HEK293 (cell line): ENCODE measurements around the gene SNX17.

ENCODE experiments used
- CTCF ChIA-PET: fragments of 350-600 bp; formaldehyde crosslinking; extraction: SDS; loops from one replicate; lab custom pipeline; 2021; ENCODE audit warnings: antibody characterized with exemption; lab: Yijun Ruan, JAX
- POLR2A ChIA-PET: fragments of 300-600 bp; formaldehyde crosslinking; extraction: SDS; loops from one replicate; lab custom pipeline; 2020; ENCODE audit warnings: antibody characterized with exemption, inconsistent platforms; lab: Yijun Ruan, JAX
- H3K27ac ChIP-seq: fragments of 200-500 bp; sonication (Bioruptor generic); 2 replicates; pipeline ENCODE4 v1.5.1; 2014; ENCODE audit warnings: low read depth, low read length, control low read depth, inconsistent platforms; ENCODE audit errors: extremely low read depth
- H3K36me3 ChIP-seq, 2 experiments: fragments of 200-500 bp in 1 of 2; sonication (Bioruptor generic) in 1 of 2; 1 replicate in 1 of 2; 2 replicates in 1 of 2; pipeline ENCODE4 v1.5.1; 2014 to 2017; ENCODE audit warnings: inconsistent platforms in 2 of 2, low read length in 2 of 2; ENCODE audit not compliant: control insufficient read depth in 2 of 2, insufficient read depth in 1 of 2
- H3K4me1 ChIP-seq: fragments of 200-500 bp; sonication (Bioruptor generic); 2 replicates; pipeline ENCODE4 v1.5.1; 2014; ENCODE audit warnings: mild to moderate bottlenecking, low read length, inconsistent platforms; ENCODE audit not compliant: control insufficient read depth, insufficient read depth
- H3K4me3 ChIP-seq: 2 replicates; pipeline ENCODE4 v1.5.1; 2011; ENCODE audit warnings: low read depth, mild to moderate bottlenecking, control low read depth, low read length, moderate library complexity
- H3K9me3 ChIP-seq: fragments of 200-500 bp; sonication (Bioruptor generic); 2 replicates; pipeline ENCODE4 v1.5.1; 2014; ENCODE audit warnings: low read depth, low read length, inconsistent platforms; ENCODE audit not compliant: control insufficient read depth, insufficient read depth
- ATF2 ChIP-seq: fragments of 450-650 bp; formaldehyde crosslinking; IDR thresholded peaks from 2 replicates; pipeline ENCODE4 v1.5.1; 2016; ENCODE audit warnings: missing biosample characterization, missing genetic modification characterization, low read depth
- BCL11A ChIP-seq: fragments of 450-650 bp; formaldehyde crosslinking; IDR thresholded peaks from 2 replicates; pipeline ENCODE4 v1.5.1; 2016; ENCODE audit warnings: low read depth, missing biosample characterization, missing genetic modification characterization
- BCL11B ChIP-seq: fragments of 450-650 bp; formaldehyde crosslinking; IDR thresholded peaks from 2 replicates; pipeline ENCODE4 v1.5.1; 2016; ENCODE audit warnings: low read depth, missing biosample characterization, missing genetic modification characterization
- EGR2 ChIP-seq: fragments of 450-650 bp; formaldehyde crosslinking; IDR thresholded peaks from 2 replicates; pipeline ENCODE4 v1.5.1; 2016; ENCODE audit warnings: low read depth, missing biosample characterization, missing genetic modification characterization
- FEZF1 ChIP-seq: fragments of 450-650 bp; formaldehyde crosslinking; IDR thresholded peaks from 2 replicates; pipeline ENCODE4 v1.5.1; 2016; ENCODE audit warnings: missing biosample characterization, missing genetic modification characterization
- PRDM1 ChIP-seq: fragments of 450-650 bp; formaldehyde crosslinking; IDR thresholded peaks from 2 replicates; pipeline ENCODE4; 2016; ENCODE audit warnings: missing biosample characterization, missing genetic modification characterization
- SP3 ChIP-seq: fragments of 450-650 bp; formaldehyde crosslinking; IDR thresholded peaks from 2 replicates; pipeline ENCODE4 v1.5.1; 2016; ENCODE audit warnings: missing biosample characterization, missing genetic modification characterization
- ZBTB20 ChIP-seq: fragments of 450-650 bp; formaldehyde crosslinking; IDR thresholded peaks from 2 replicates; pipeline ENCODE4 v1.5.1; 2016; ENCODE audit warnings: missing biosample characterization, missing genetic modification characterization
- ZEB2 ChIP-seq: fragments of 450-650 bp; formaldehyde crosslinking; IDR thresholded peaks from 2 replicates; pipeline ENCODE4 v1.5.1; 2016; ENCODE audit warnings: missing biosample characterization, missing genetic modification characterization
- ZFHX2 ChIP-seq: fragments of 450-650 bp; formaldehyde crosslinking; conservative IDR thresholded peaks from 2 replicates; pipeline ENCODE4 v1.5.1; 2016; ENCODE audit warnings: missing biosample characterization, missing genetic modification characterization
- ZNF214 ChIP-seq: fragments of 450-650 bp; formaldehyde crosslinking; IDR thresholded peaks from 2 replicates; pipeline ENCODE4 v1.5.1; 2017; ENCODE audit warnings: missing biosample characterization, mild to moderate bottlenecking, missing genetic modification characterization, borderline replicate concordance
- ZNF274 ChIP-seq, 2 experiments: fragments of 200-500 bp in 1 of 2; fragments of 450-650 bp in 1 of 2; sonication (Bioruptor generic) in 1 of 2; formaldehyde crosslinking in 1 of 2; IDR thresholded peaks; 2 replicates each; pipeline versions ENCODE4 v1.5.1 to v1.6.1; 2014 to 2016; ENCODE audit warnings: borderline replicate concordance in 1 of 2, inconsistent platforms in 1 of 2, low read length in 1 of 2, missing biosample characterization in 1 of 2, missing genetic modification characterization in 1 of 2
- ZNF280D ChIP-seq: fragments of 450-650 bp; formaldehyde crosslinking; IDR thresholded peaks from 2 replicates; pipeline ENCODE4 v1.5.1; 2016; ENCODE audit warnings: missing biosample characterization, missing genetic modification characterization
- ZNF426 ChIP-seq: fragments of 450-650 bp; formaldehyde crosslinking; IDR thresholded peaks from 2 replicates; pipeline ENCODE4 v1.5.1; 2017; ENCODE audit warnings: missing biosample characterization, missing genetic modification characterization, mild to moderate bottlenecking, inconsistent platforms, moderate library complexity
- ZNF585B ChIP-seq: fragments of 450-650 bp; formaldehyde crosslinking; IDR thresholded peaks from 2 replicates; pipeline ENCODE4 v1.5.1; 2016; ENCODE audit warnings: missing biosample characterization, missing genetic modification characterization
- ZNF639 ChIP-seq: fragments of 450-650 bp; formaldehyde crosslinking; IDR thresholded peaks from 2 replicates; pipeline ENCODE4 v1.5.1; 2016; ENCODE audit warnings: missing biosample characterization, missing genetic modification characterization
- ZNF654 ChIP-seq: fragments of 450-650 bp; formaldehyde crosslinking; IDR thresholded peaks from 2 replicates; pipeline ENCODE4 v1.5.1; 2016; ENCODE audit warnings: low read depth, missing biosample characterization, missing genetic modification characterization
- ZNF677 ChIP-seq: fragments of 450-650 bp; IDR thresholded peaks from 2 replicates; pipeline ENCODE4 v1.5.0; 2018; ENCODE audit warnings: missing biosample characterization, mild to moderate bottlenecking, missing genetic modification characterization, moderate library complexity
- ZSCAN16 ChIP-seq: fragments of 450-650 bp; formaldehyde crosslinking; IDR thresholded peaks from 2 replicates; pipeline ENCODE4 v1.5.1; 2016; ENCODE audit warnings: missing biosample characterization, missing genetic modification characterization
- TF ChIP-seq, protein P1 (sequence below): fragments of 450-650 bp; formaldehyde crosslinking; IDR thresholded peaks from 2 replicates; pipeline ENCODE4 v1.5.0; 2017; ENCODE audit warnings: missing biosample characterization, missing genetic modification characterization, borderline replicate concordance
- TF ChIP-seq, protein P2 (sequence below): fragments of 450-650 bp; IDR thresholded peaks from 2 replicates; pipeline ENCODE4 v1.5.1; 2018; ENCODE audit warnings: missing biosample characterization, missing genetic modification characterization

SNX17 gene

GRCh38 chr2:27379383-27379835, 9.0 kb downstream of the SNX17 start:
- peak overlapping the region; percentile 82 for H3K27ac ChIP-seq
- H3K4me3 ChIP-seq: peak overlapping the region; percentile 72
- ChIA-PET CTCF (interaction anchor here (0.8 to 1.4 kb wide), 4 partner anchors 8 to 304 kb away, joined by 3 to 7 read pairs (median 3); partner anchors contain the start of gene SNX17), POLR2A (interaction anchor here (1.0 to 3.4 kb wide), 9 partner anchors 8 to 62 kb away, joined by 3 to 19 read pairs (median 9); partner anchors contain the start of genes EIF2B4, GTF3C2, MPV17 and NRBP1)
- H3K4me1 ChIP-seq: no peaks in the 10 kb centered on the region; the same call in 1 of the 2 replicates
- no peaks in the 10 kb centered on the region for H3K9me3 ChIP-seq
- H3K36me3 ChIP-seq: peaks cover 18 to 84% of the 10 kb centered on the region in 2 experiments
- TF ChIP-seq ZEB2 (tag by site-specific recombination) (no peak), ZNF214 (tag by site-specific recombination) (no peak), ZNF426 (no peak), PRDM1 (tag by site-specific recombination) (0 out of 2 replicates have a peak, but pooled peaks have one; percentile 5)

DNA sequence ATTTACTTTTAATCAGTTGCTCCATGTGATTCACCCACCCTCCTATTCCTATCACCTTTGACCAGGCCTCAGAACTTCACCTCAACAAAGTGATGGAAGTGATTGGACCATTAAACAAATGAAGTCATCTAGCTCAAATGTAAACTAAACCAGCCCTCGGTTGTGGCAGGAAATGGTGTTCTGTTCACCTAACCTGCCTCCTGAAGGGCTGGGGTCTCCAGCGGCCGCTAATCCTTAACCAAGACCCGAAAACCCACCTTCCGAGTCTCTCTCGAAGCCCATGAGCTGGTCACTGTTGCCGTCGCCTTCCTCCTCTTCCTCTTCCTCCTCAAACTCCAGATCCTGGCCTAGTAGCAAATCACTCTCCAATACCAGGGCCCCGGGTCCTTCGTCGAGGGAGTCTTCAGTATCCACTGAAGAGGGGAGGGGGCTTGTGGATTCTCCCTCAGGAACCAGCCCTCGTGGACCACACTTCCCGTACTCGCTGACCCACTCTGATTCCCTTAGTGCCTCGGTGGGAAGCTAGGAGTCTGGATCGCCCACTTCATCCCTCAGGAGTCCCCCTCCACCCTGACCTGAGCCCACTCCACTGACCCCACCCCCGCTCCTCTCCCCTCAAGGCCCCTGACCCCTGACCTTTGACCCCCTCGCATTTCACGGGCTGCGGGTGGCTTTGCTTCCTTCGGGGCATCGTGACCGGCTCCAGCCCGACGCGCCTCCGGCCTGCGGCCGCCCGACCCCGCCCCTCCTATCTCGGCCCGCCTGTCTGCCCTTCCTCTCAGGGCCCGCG, 9.6 kb downstream of the SNX17 start:
- peaks cover 22 to 84% of the 10 kb centered on the region in 2 experiments for H3K36me3 ChIP-seq
- H3K27ac ChIP-seq: peak overlapping the region; percentile 82
- CTCF ChIA-PET: interaction anchor here (0.8 to 1.4 kb wide), 4 partner anchors 9 to 303 kb away, joined by 3 to 7 read pairs (median 3); partner anchors contain the start of gene SNX17
- peak overlapping the region; percentile 72 for H3K4me3 ChIP-seq
- H3K9me3 ChIP-seq: no peaks in the 10 kb centered on the region
- H3K4me1 ChIP-seq: no peaks in the 10 kb centered on the region; the same call in 1 of the 2 replicates
- POLR2A ChIA-PET: interaction anchor here (1.0 to 2.9 kb wide), 9 partner anchors 9 to 62 kb away, joined by 3 to 19 read pairs (median 9); partner anchors contain the start of genes EIF2B4, GTF3C2, MPV17 and NRBP1
- TF ChIP-seq ZNF639 (tag by site-specific recombination): no peak
- TF ChIP-seq BCL11B: peak; percentile 91; the same call in 1 of the 2 replicates
- no peak for TF ChIP-seq ZNF585B (tag by site-specific recombination)
- peak; percentile 53 for TF ChIP-seq SP3
- peak; percentile 62 for TF ChIP-seq EGR2 (tag by site-specific recombination)
- TF ChIP-seq ZNF280D (tag by site-specific recombination): no peak
- TF ChIP-seq ZNF654 (tag by site-specific recombination): no peak
- peak; percentile 67 for TF ChIP-seq BCL11A (tag by site-specific recombination)
- no peak for TF ChIP-seq ZNF677 (tag by site-specific recombination)
- peak; percentile 91 for TF ChIP-seq ZSCAN16
- TF ChIP-seq ZBTB20 (tag by site-specific recombination): peak; percentile 95
- peak; percentile 48 for TF ChIP-seq ZFHX2 (tag by site-specific recombination)
- TF ChIP-seq, protein P1, sequence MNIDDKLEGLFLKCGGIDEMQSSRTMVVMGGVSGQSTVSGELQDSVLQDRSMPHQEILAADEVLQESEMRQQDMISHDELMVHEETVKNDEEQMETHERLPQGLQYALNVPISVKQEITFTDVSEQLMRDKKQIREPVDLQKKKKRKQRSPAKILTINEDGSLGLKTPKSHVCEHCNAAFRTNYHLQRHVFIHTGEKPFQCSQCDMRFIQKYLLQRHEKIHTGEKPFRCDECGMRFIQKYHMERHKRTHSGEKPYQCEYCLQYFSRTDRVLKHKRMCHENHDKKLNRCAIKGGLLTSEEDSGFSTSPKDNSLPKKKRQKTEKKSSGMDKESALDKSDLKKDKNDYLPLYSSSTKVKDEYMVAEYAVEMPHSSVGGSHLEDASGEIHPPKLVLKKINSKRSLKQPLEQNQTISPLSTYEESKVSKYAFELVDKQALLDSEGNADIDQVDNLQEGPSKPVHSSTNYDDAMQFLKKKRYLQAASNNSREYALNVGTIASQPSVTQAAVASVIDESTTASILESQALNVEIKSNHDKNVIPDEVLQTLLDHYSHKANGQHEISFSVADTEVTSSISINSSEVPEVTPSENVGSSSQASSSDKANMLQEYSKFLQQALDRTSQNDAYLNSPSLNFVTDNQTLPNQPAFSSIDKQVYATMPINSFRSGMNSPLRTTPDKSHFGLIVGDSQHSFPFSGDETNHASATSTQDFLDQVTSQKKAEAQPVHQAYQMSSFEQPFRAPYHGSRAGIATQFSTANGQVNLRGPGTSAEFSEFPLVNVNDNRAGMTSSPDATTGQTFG (tag by site-specific recombination): no peak
- TF ChIP-seq FEZF1: no peak
- no peak for TF ChIP-seq ZNF274 (IDR thresholded peaks at IDR 0.05; ENCODE audit: low read length)
- TF ChIP-seq ZNF274 (tag by site-specific recombination; IDR thresholded peaks at IDR 0.05; ENCODE audit: borderline replicate concordance): no peak
- peak; percentile 19; the same call in 1 of the 2 replicates for TF ChIP-seq ATF2 (tag by site-specific recombination)
- TF ChIP-seq, protein P2, sequence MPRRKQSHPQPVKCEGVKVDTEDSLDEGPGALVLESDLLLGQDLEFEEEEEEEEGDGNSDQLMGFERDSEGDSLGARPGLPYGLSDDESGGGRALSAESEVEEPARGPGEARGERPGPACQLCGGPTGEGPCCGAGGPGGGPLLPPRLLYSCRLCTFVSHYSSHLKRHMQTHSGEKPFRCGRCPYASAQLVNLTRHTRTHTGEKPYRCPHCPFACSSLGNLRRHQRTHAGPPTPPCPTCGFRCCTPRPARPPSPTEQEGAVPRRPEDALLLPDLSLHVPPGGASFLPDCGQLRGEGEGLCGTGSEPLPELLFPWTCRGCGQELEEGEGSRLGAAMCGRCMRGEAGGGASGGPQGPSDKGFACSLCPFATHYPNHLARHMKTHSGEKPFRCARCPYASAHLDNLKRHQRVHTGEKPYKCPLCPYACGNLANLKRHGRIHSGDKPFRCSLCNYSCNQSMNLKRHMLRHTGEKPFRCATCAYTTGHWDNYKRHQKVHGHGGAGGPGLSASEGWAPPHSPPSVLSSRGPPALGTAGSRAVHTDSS (tag by site-specific recombination): peak; percentile 94
